Heart right ventricle (tissue), 16 donors: Measurements from ENCODE around the gene NPAS2. TPM values are rescaled to one million over a fixed set of nuclear protein-coding genes. Genes with fewer than 3 reads are reported as not detected.

ENCODE experiments used
- ATAC-seq, 8 donors: fragments of 200-7000 bp; cut with Tn5 transposase; one replicate each; pipeline ENCODE4 v1.9.1; 2020; ENCODE audit warnings: mild to moderate bottlenecking in 8 of 8, moderate library complexity in 8 of 8, moderate number of reproducible peaks in 1 of 8
- DNase-seq, 2 donors: peaks; one replicate each; pipeline ENCODE4 v3.0.0-alpha.2; 2020
- H3K27ac ChIP-seq, 10 donors: fragments of 200-600 bp; sonication (generic) in 2 of 10; one replicate each; pipeline versions ENCODE4 v1.5.0 to v1.8.0; 2020 to 2022; ENCODE audit warnings: mild to moderate bottlenecking in 3 of 10
- H3K27me3 ChIP-seq, 7 donors: fragments of 200-600 bp; one replicate each; pipeline ENCODE4 v1.8.0; 2021 to 2022; ENCODE audit warnings: mild to moderate bottlenecking in 2 of 7
- H3K36me3 ChIP-seq, 9 donors: fragments of 200-600 bp; sonication (generic) in 1 of 9; one replicate each; pipeline versions ENCODE4 v1.5.0 to v1.8.0; 2020 to 2022; ENCODE audit warnings: mild to moderate bottlenecking in 2 of 9
- H3K4me1 ChIP-seq, 9 donors: fragments of 200-600 bp; sonication (generic) in 1 of 9; one replicate each; pipeline versions ENCODE4 v1.5.0 to v1.8.0; 2020 to 2022; ENCODE audit warnings: mild to moderate bottlenecking in 4 of 9
- H3K4me3 ChIP-seq, 10 donors: fragments of 200-600 bp; sonication (generic) in 2 of 10; one replicate each; pipeline versions ENCODE4 v1.5.0 to v1.8.0; 2020 to 2022; ENCODE audit warnings: mild to moderate bottlenecking in 7 of 10, moderate library complexity in 2 of 10
- H3K9me3 ChIP-seq, 11 donors: fragments of 200-600 bp in 10 of 11; sonication (generic) in 2 of 11; one replicate each; pipeline versions ENCODE4 v1.5.0 to v1.8.0; 2013 to 2022; ENCODE audit warnings: mild to moderate bottlenecking in 2 of 11, control low read depth in 1 of 11, moderate library complexity in 1 of 11
- CTCF ChIP-seq, 9 donors: fragments of 200-600 bp; sonication (generic) in 2 of 9; IDR thresholded peaks; one replicate each; pipeline versions ENCODE4 v1.5.0 to v1.8.0; 2021 to 2022; ENCODE audit warnings: antibody characterized with exemption in 9 of 9, mild to moderate bottlenecking in 5 of 9, moderate library complexity in 1 of 9
- WGBS, 2 donors: extraction: QIAGEN DNeasy Blood & Tissue Kit; methylation state at CpG; one replicate each; pipeline ENCODE4 v1.1.7; 2013; ENCODE audit warnings: inconsistent platforms in 1 of 2; 5-methylcytosine and 5-hydroxymethylcytosine counted together
- intact Hi-C, 10 donors: fragments of 100-400 bp; cut with DNase I; formaldehyde crosslinking; loops; one replicate each; pipeline versions ENCODE4 v1.11.1 to v1.14.2; 2022
- polyA plus RNA-seq, 2 donors: library from polyadenylated mRNA; stranded (reverse); fragments of 200-250 nt; gene quantifications; one replicate each; pipeline ENCODE4 v1.2.3, GENCODE V29; 2013
- total RNA-seq, 10 donors: library from RNA; stranded (reverse); fragmentation: NEBNext Ultra II Directional in 3 of 10; extraction: Animal tissue kit (Norgen Biotek cat#: 25700) in 3 of 10; gene quantifications; one replicate each; pipeline versions ENCODE4 v1.2.1 to v1.2.4, GENCODE V29; 2021 to 2023
- donor health status: Arrhythmogenic right ventricular cardiomyopathy.
- donor health status: ischemic (EF 13 %, LVEDD 7.1; RV severe dilation, severe dysfunction).
- donor health status: healthy with polysubstance abuse.
- donor health status: DM: no; HTN: yes; CAD: no.
- donor health status: DM: no; HTN: no; CAD: no.
- donor health status: ischemic (EF 25% LVEDD 6.9; RV normal size, moderate dysfunction).
- donor health status: ischemic (EF 25% LVEDD 5.7; RV mildly dilated, moderate dysfunction).
- donor health status: healthy.
- donor health status: DM: yes; HTN: yes; CAD: no.
- donor health status: Ischemic cardiomyopathy.
- donor health status: ischemic (EF 35%, LVEDD 5.7; RV mildly dilated, moderate dysfunction).
- donor health status: nonischemic (EF 11% LVEDD 7.7; RV severe dilation, severe dysfunction).
- donor health status: DM: yes; HTN: yes; CAD: no.
- donor health status: PGD.
- donor health status: ischemic (EF 29% LVEDD 5.4; RV normal size, mild dysfunction).
- donor health status: nonischemic (EF 23%, LVEDD 6.1; RV moderate dilation, normal function).

Gene NPAS2
- total and polyA plus RNA-seq, 12 donors: 32.1 to 70.1 (median 41.2) TPM

- peak in 1 of 8 donors; percentile 10 for ATAC-seq
- H3K4me1 ChIP-seq: peaks cover 0 to 49% (median 23%) of the 10 kb centered on the region in 9 donors
These were observed 56.4 kb downstream of the NPAS2 start for GRCh38 chr2:100876231-100876860.

GRCh38 chr2:100877555-100877954, 57.6 kb downstream of the NPAS2 start:
- TF ChIP-seq CTCF (IDR thresholded peaks at IDR 0.05): no peak
- no peaks in the 10 kb centered on the region for H3K36me3 ChIP-seq
- WGBS, 2 donors: 46 to 57% methylated on average over 5 of the region's 5 CpGs
- H3K27me3 ChIP-seq: no peaks in the 10 kb centered on the region
- H3K4me1 ChIP-seq: peaks cover 0 to 49% (median 23%) of the 10 kb centered on the region in 9 donors
- no peak overlapping the region for H3K4me3 ChIP-seq
- ATAC-seq (peak in 2 of 8 donors; percentile 7 to 23), DNase-seq (no peak)
- intact Hi-C loops: loop anchor here in 3 of 10 donors (5.0 to 10.0 kb wide), 3 partner anchors 53 to 145 kb away; partner anchors contain the start of gene NPAS2 (in 2 of the 3)
- peak overlapping the region in 8 of 10 donors; percentile 58 to 74 (median 66) for H3K27ac ChIP-seq
- H3K9me3 ChIP-seq: no peaks in the 10 kb centered on the region

More at GRCh38 chr2:100876231-100876860, 56.4 kb downstream of the NPAS2 start:
- TF ChIP-seq CTCF (IDR thresholded peaks at IDR 0.05): no peak
- H3K36me3 ChIP-seq: no peaks in the 10 kb centered on the region
- no peaks in the 10 kb centered on the region for H3K9me3 ChIP-seq
- H3K27ac ChIP-seq: peak overlapping the region in 4 of 10 donors; percentile 24 to 55 (median 40)
- 94 to 96% methylated on average over 15 of the region's 15 CpGs for WGBS, 2 donors
- intact Hi-C loops: loop anchor here in 3 of 10 donors (5.0 to 10.0 kb wide), 3 partner anchors 52 to 144 kb away; partner anchors contain the start of gene NPAS2 (in 2 of the 3)
- H3K27me3 ChIP-seq: no peaks in the 10 kb centered on the region
- no peak for DNase-seq
- no peak overlapping the region for H3K4me3 ChIP-seq

GRCh38 chr2:100878000-100878791, 58.3 kb downstream of the NPAS2 start:
- Histone ChIP-seq H3K4me1 (peaks cover 3 to 54% (median 23%) of the 10 kb centered on the region in 9 donors), H3K27me3 (no peaks in the 10 kb centered on the region), H3K9me3 (no peaks in the 10 kb centered on the region), H3K36me3 (no peaks in the 10 kb centered on the region), H3K27ac (peak overlapping the region in 9 of 10 donors; percentile 58 to 74 (median 65)), H3K4me3 (peak overlapping the region in 2 of 10 donors; percentile 11 to 17)
- WGBS, 2 donors: 42 to 44% methylated on average over 16 of the region's 16 CpGs
- peak; percentile 34 to 85 (median 63) for ATAC-seq
- intact Hi-C loops: loop anchor here in 3 of 10 donors (5.0 to 10.0 kb wide), 3 partner anchors 53 to 146 kb away; partner anchors contain the start of gene NPAS2 (in 2 of the 3)
- no peak for TF ChIP-seq CTCF (IDR thresholded peaks at IDR 0.05)
- peak; percentile 43 to 49 for DNase-seq

GRCh38 chr2:100879296-100879695, 59.4 kb downstream of the NPAS2 start:
- no peak for DNase-seq
- no peaks in the 10 kb centered on the region for H3K27me3 ChIP-seq
- no peak overlapping the region for H3K4me3 ChIP-seq
- peaks cover 3 to 65% (median 28%) of the 10 kb centered on the region in 9 donors for H3K4me1 ChIP-seq
- no peak for TF ChIP-seq CTCF (IDR thresholded peaks at IDR 0.05)
- no peaks in the 10 kb centered on the region for H3K36me3 ChIP-seq
- intact Hi-C loops: loop anchor here in 3 of 10 donors (5.0 to 10.0 kb wide), 3 partner anchors 54 to 147 kb away; partner anchors contain the start of gene NPAS2 (in 2 of the 3)
- H3K9me3 ChIP-seq: no peaks in the 10 kb centered on the region
- ATAC-seq: peak in 1 of 8 donors; percentile 13
- peak overlapping the region in 4 of 10 donors; percentile 8 to 74 (median 38) for H3K27ac ChIP-seq
- 53 to 66% methylated on average over 3 of the region's 3 CpGs for WGBS, 2 donors
